ENCODE measurements around the gene WDR76. TPM values are rescaled to one million over a fixed set of nuclear protein-coding genes. Genes with fewer than 3 reads are reported as not detected.

Gene WDR76
- total RNA-seq, 1 donor = 6.5 TPM

DNA sequence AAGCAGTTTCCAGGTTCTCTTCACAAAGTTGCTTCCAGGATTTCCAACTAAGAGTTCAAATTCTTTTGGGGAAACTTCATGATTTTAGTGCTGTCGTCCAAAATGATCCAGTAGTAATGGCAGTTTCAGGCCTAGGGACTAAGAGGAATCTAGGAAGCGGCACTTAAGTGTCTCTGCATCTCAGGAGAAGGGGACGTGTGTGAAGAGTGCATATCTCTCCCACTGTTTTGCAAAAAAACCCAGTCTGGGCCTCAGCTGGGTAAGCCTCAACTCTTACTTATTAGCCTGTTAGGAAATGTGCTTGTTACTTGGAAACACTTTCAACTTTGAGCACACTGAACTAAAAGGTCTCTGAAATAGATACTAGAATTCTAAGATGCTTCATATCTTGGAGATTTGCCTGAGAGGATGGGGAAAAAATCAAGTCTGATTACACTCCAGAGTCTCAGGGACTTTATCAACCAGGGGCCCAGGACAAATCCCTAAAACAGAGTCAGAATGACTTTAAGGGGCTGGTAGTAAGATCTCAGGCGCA lies 81.8 kb downstream of the WDR76 start:
- DNase-seq (ENCODE audit: low read depth in 2 of 3, low spot score in 2 of 3) = no peak

GRCh38 chr15:43911235-43911781 lies 84.5 kb downstream of the WDR76 start:
- DNase-seq (ENCODE audit: low read depth in 2 of 3, low spot score in 2 of 3) = no peak

DNA sequence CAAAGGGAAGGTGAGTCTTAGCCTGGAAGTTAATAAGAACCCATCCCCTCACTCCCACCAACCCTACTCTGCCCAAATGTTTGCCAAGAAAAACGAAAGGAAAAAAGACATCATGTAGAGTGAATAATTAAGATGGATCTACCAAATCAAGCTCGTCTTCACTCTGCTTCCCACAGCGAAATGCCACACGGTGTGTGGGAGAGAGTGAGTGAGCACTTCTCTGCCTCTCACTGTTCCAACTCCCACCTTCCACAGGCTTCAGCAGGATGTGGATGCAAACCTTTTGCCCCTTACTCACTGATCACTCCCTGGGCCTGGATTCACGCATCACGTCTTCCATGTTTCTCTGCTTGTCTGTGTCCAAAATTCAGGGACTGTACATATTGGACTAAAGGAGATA lies 85.4 kb downstream of the WDR76 start:
- no peak for DNase-seq (ENCODE audit: low read depth in 2 of 3, low spot score in 2 of 3)

GRCh38 chr15:43913026-43913780 lies 86.4 kb downstream of the WDR76 start:
- DNase-seq (ENCODE audit: low read depth in 2 of 3, low spot score in 2 of 3) = no peak

DNA sequence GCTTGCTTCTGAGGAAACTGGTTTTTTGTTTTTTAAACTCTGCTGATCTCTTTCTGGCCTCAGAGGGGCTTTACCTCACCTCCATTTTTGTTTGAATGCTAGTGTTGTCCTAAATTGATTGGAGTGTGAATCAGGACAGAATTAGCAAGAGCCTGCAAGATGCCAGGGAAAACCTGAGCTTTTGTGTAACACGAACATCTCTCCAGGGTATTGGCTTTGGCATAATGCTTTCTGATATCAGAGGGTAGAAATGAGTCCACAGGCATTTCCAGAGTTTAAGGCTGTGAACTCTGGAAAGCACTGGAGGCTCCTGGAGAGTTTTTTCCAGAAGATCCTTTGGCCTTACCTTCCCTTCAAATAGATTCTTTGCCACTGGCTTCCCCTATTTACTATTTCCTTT lies 87.1 kb downstream of the WDR76 start:
- DNase-seq (ENCODE audit: low read depth in 2 of 3, low spot score in 2 of 3) = no peak

DNA sequence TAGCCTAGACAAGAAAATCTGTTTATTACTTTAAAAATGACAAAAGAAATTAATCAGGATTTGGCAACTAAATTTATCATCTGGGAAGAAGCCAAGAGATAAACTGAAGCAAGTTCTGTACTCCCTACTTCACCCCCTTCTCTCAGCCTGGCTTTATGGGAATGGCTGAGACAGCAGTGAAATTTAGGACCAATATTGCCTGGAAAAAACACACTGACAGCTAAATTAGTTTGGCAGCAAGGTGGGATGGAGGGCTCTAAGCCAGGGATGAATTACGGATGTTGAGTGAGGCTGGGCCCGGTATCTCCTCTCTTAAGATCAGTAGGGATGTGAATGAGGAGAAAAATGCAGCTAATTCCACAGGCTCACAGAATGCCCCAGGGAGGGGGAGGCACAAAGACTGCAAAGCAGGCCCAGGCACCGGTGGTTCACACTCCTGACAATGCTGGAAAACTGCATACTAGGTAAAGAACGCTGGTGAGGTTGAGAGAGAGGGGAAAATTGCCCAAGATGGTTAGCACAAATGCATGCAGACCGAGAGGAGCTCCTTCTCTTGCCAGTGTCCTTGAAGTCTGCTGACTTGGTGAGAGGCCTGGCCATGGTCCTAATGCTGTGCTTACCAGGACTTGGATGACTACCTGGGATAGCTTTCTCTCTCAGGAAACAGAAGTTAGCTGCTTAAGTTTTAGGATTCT lies 89.0 kb downstream of the WDR76 start:
- DNase-seq (ENCODE audit: low read depth in 2 of 3, low spot score in 2 of 3) = no peak

DNA sequence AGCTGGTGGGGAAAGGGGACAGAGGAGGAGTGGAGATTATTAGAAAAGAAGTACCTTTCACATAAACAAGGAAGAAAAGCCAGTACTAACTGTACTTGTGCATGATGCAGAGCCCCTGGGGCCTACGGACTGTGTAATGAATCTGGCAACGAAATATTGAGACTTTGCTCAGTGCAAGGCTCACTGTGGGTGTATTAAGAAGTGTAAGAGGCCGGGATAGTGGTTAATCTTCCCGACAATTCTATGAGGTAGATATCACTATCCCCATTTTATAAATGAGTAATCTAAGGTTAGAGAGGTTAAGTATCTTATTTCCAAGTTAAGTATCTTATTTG lies 89.5 kb downstream of the WDR76 start:
- DNase-seq (ENCODE audit: low read depth in 2 of 3, low spot score in 2 of 3) = no peak

Small RNA genes lying within 50 kb of the gene (small RNA-seq; reads per million reads assigned to genes)
- gene MIR1282 (not detected), gene RF00019 (not detected)

Other genes with a start within 250 kb of the WDR76 start
- gene PPIP5K1, start 236.8 kb upstream of the WDR76 start, total RNA-seq = 47.9 TPM
- not detected for gene CKMT1B, start 233.0 kb upstream of the WDR76 start, total RNA-seq
- 0.54 TPM for gene STRC, start 208.2 kb upstream of the WDR76 start, total RNA-seq
- 3.2 TPM for gene CATSPER2, start 178.2 kb upstream of the WDR76 start, total RNA-seq
- gene CKMT1A, start 133.1 kb upstream of the WDR76 start, total RNA-seq = not detected
- 38.2 TPM for gene PDIA3, start 80.6 kb upstream of the WDR76 start, total RNA-seq
- 7.0 TPM for gene ELL3, start 50.0 kb upstream of the WDR76 start, total RNA-seq
- 140 TPM for gene SERF2, start 34.7 kb upstream of the WDR76 start, total RNA-seq
- under 0.01 TPM for gene SERINC4, start 26.8 kb upstream of the WDR76 start, total RNA-seq
- gene HYPK, start 26.4 kb upstream of the WDR76 start, total RNA-seq = 9.2 TPM
- 6.7 TPM for gene MFAP1, start 2.3 kb upstream of the WDR76 start, total RNA-seq